Measurements from ENCODE around the gene GPR62.

GPR62 gene

DNA sequence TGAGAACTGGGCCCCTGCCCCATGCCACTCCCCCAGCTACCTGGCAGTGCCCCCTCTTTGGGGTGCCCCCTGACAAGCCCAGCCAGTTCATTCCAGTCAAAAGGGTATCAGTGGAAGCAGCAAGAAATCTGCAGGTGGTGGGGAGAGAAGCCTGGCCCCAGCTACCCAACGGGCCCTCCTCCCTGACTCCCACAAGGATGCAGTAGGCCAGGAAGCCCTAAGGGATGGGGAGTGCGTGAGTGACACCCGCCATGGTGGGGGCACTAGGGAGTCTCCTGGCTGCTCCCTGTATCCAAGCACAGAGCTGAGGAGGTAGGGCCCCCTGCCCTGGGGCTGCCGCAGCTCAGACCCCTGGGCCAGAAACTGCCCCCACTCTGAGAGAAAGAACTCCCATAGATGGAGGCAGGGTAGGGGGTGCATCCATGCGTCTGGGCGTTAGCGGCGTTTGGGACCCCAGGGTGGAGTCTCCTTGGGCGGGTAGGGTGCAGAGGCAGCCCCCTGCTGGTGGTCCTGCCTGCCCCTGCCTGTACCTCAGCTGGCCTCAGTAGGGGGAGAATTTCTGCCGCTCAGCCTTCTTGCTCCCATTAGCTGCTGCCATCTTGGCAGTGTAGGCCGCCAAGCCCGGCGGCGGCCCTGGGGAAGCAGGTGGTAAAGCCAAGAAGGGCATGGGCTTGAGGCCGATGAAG lies 2.5 kb downstream of the GPR62 start:
- H3K4me3 ChIP-seq (ENCODE audit: low read depth, low read length), result no peak overlapping the region
- TF ChIP-seq, protein P1, sequence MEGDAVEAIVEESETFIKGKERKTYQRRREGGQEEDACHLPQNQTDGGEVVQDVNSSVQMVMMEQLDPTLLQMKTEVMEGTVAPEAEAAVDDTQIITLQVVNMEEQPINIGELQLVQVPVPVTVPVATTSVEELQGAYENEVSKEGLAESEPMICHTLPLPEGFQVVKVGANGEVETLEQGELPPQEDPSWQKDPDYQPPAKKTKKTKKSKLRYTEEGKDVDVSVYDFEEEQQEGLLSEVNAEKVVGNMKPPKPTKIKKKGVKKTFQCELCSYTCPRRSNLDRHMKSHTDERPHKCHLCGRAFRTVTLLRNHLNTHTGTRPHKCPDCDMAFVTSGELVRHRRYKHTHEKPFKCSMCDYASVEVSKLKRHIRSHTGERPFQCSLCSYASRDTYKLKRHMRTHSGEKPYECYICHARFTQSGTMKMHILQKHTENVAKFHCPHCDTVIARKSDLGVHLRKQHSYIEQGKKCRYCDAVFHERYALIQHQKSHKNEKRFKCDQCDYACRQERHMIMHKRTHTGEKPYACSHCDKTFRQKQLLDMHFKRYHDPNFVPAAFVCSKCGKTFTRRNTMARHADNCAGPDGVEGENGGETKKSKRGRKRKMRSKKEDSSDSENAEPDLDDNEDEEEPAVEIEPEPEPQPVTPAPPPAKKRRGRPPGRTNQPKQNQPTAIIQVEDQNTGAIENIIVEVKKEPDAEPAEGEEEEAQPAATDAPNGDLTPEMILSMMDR (IDR thresholded peaks at IDR 0.05; ENCODE audit: borderline replicate concordance, insufficient read depth, low read depth, low read length), result no peak

DNA sequence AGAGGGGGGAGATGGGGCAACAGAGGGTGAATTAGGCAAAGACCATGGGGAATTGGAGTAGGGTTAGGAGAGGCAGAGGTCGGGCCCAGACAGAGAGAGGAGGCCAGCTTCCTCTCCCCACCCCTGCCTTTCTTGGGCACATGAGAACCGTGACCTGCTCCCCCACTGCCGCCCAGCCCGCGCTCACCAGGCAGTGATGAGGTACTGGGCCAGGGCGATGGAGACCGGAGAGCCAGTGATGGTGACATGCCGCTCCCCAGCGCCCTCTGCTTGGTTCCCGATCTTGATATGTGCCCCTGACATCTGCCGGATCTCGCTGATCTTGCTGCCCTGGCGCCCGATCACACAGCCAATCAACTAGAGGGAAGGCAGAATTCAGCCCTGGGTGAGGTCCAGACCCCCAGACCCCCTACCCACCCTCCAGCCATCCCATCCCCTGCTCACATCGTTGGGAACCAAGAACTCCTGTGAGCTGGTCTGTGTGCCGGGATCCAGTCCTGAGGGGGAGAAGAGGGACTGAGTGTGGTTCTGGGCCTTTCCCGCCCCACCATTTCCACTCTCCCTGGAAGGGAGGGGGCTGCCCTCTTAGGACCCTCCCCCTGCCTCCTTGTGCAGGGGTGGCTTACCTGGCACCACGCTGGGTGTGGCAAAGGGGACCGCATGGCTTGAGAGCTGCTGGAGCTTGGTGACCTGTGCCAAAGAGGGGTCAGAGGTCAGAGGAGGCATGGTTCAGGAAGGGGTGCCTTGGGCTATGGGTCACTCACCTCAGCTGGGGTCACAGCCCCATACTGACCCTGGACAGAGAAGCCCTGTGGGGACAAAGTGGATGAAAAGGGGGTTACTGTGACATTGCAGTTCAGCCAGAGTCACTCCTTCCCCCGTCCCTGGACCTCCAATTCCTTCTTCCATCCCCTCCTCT lies 3.7 kb downstream of the GPR62 start:
- no peak overlapping the region for H3K4me3 ChIP-seq (ENCODE audit: low read depth, low read length)
- TF ChIP-seq, protein P1 (IDR thresholded peaks at IDR 0.05; ENCODE audit: borderline replicate concordance, insufficient read depth, low read depth, low read length), result no peak

DNA sequence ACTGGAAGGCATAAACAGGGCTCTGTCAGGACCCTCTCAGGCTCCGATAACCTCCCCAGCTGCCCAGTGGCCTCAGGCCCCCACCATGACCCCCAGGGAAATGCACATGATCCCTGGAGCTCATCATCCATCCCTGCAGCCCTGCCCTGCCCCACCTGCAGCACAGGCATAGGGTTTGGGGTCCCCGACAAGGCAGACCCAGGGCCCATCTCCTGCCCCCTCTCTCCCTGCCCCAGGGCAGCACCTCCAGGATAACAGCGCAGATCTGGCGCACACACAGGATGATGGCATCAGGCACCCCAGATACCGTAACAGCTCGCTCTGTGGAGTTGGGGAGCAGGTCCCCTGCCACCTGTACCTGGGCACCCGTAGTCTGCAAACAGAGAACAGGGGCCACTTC lies 4.5 kb downstream of the GPR62 start:
- H3K4me3 ChIP-seq (ENCODE audit: low read depth, low read length), result no peak overlapping the region
- TF ChIP-seq, protein P1 (IDR thresholded peaks at IDR 0.05; ENCODE audit: borderline replicate concordance, insufficient read depth, low read depth, low read length), result no peak

DNA sequence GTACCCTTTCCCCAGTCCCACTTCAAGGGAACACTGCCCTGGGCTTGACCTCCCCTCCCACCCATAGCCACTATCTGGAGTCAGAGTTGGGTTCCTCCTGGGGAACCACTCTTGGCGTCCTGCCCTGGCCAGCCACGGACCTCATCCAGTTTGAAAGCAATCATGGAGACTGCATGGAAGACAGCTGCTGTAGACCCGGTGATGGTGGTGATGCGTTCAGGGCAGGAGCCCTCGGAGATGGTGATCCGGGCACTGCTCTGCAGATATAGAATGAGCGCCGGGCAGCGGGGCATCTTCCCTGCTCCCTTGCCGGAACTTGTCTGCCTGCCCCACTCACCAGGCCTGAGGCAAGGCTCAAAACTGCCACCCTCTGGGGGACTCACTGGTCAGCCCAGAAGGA lies 5.2 kb downstream of the GPR62 start:
- TF ChIP-seq, protein P1 (IDR thresholded peaks at IDR 0.05; ENCODE audit: borderline replicate concordance, insufficient read depth, low read depth, low read length), result no peak
- no peak overlapping the region for H3K4me3 ChIP-seq (ENCODE audit: low read depth, low read length)

DNA sequence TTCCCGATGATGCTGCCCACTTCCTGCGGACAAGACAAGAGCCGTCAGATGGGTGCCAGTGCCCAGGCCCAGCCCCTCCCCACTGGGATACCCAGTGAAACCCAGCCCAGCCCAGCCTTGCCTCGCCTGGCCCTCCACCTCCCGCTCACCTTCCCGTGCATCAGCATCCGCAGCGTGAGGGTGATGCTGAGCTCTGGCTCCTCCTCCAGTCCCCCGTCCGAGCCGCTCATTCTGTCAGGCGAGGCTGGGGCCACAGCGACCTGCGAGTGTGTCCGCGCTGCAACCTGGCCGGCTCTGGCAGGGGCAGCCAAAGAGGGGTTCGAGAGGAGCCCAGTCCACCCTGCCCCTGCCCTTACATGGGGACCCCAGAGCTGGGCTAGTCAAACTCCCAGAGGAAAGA lies 5.8 kb downstream of the GPR62 start:
- no peak overlapping the region for H3K4me3 ChIP-seq (ENCODE audit: low read depth, low read length)
- TF ChIP-seq, protein P1 (IDR thresholded peaks at IDR 0.05; ENCODE audit: borderline replicate concordance, insufficient read depth, low read depth, low read length), result no peak

DNA sequence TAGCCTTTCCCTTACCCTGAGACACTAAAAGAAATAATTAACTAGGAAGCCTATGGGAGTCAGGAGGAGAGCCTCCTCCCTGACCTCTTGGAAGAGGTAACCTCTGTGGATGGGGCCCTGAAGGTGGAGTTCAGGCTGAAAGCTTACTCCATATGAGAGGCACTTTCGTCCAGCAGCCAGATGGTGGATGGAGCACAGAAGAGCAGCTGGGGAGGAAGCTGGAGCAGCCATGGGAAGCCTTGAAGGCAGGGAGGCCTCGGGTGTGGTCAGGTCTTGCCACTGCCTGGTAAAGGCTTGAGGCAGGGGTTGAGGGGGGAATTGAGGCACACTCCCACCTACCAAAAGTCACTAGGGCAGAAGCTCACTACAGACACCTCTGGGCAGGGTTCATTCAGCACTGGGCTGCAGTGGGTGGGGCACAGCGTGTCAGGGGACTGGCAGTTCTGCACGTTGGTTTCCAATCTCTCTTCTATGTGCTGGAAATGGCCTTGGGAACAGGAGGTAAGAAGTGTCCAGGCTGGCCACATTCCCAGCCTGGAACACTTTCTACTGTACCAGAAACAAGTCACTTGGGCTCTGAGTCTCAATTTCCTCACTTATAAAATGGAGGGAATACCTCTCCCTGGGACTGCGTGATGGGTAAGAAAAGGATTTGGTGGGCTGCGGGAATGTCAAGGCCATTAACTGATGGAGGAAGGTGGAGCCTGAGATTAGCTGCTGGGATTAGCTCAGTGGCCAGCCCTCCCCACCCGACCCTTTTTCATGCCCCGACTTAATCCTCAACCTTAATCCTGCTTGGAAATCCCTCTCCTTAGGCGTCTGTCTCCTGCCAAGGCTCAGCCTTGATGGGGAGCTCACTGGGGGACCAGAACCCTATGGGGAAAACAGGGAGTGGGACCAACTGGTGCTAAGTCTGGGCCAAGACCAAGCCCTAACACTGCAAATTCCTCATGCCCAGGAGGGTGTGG lies 6.7 kb downstream of the GPR62 start:
- H3K4me3 ChIP-seq (ENCODE audit: low read depth, low read length), result no peak overlapping the region
- TF ChIP-seq, protein P1 (IDR thresholded peaks at IDR 0.05; ENCODE audit: borderline replicate concordance, insufficient read depth, low read depth, low read length), result no peak
